Ishikawa (cell line): ENCODE measurements around the gene EPHA2.

Experiments used
- CEBPB ChIP-seq: IDR thresholded peaks from 2 replicates; pipeline ENCODE4 v1.6.1; 2012
- EP300 ChIP-seq: IDR thresholded peaks from 2 replicates; pipeline ENCODE4 v1.6.1; 2012; ENCODE audit warnings: borderline replicate concordance
- MAX ChIP-seq: IDR thresholded peaks from 2 replicates; pipeline ENCODE4 v1.6.1; 2012
- REST ChIP-seq: IDR thresholded peaks from 2 replicates; pipeline ENCODE4 v1.6.1; 2012; ENCODE audit warnings: low read depth, mild to moderate bottlenecking

- no peak for TF ChIP-seq CEBPB
- TF ChIP-seq MAX: no peak
- no peak for TF ChIP-seq REST
- TF ChIP-seq EP300: no peak
Observed at GRCh38 chr1:16095447-16095846, 60.4 kb downstream of the EPHA2 start.
